LNCAP (cell line): Measurements from ENCODE around the gene QPCT.

Experiments
- TF ChIP-seq, protein P1 (sequence below): fragments of 450-650 bp; IDR thresholded peaks from 2 replicates; pipeline ENCODE4 v1.5.1; 2017; ENCODE audit warnings: mild to moderate bottlenecking

QPCT gene

DNA sequence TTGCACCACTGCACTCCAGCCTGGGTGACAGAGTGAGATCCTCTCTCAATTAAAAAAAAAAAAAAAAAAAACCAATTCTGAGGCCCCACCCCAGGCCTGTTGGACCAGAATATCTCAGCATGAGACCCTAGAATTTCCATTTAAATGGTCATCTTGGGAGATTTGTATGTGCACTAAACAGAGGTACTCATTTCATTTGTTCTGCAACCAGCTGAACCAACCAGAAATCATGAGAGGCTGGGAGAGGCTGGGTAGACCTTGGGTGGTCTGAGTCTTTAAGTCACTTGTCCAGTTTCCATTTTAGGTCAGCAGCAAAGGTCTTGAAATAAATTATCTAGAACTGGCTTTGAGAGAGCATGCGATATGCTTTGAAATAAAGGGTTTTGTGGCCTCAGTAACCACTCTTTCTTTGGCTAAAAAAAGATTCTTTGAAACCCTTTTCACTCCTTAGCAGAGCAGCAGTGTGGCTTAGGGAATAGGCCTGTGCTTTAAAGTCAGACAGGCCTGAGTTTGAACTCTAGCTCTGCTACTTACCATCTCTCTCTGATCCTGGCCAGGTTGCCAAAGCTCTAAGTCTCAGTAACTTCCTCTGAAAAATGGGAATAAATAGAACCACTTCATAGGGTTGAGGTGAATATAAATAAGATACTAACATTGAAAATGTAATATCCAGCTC is 52.6 kb downstream of the QPCT start:
- TF ChIP-seq, protein P1, sequence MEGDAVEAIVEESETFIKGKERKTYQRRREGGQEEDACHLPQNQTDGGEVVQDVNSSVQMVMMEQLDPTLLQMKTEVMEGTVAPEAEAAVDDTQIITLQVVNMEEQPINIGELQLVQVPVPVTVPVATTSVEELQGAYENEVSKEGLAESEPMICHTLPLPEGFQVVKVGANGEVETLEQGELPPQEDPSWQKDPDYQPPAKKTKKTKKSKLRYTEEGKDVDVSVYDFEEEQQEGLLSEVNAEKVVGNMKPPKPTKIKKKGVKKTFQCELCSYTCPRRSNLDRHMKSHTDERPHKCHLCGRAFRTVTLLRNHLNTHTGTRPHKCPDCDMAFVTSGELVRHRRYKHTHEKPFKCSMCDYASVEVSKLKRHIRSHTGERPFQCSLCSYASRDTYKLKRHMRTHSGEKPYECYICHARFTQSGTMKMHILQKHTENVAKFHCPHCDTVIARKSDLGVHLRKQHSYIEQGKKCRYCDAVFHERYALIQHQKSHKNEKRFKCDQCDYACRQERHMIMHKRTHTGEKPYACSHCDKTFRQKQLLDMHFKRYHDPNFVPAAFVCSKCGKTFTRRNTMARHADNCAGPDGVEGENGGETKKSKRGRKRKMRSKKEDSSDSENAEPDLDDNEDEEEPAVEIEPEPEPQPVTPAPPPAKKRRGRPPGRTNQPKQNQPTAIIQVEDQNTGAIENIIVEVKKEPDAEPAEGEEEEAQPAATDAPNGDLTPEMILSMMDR = no peak

DNA sequence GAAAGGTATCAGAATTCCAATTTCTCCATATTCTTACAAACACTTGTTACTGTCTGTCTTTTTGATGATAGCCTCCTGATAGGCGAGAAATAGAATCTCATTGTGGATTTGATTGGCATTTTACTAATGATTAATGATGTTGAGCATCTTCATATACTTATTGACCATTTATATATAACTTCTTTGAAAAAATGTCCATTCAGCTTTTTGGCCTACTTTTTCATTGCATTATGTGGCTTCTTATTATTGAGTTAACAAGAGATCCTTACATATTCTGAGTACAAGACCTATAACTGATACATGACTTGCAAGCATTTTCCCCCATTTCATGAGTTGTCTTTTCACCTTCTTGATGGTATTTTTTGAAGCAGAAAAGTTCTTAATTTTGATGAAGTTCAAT is 54.6 kb downstream of the QPCT start:
- TF ChIP-seq, protein P1 = no peak

DNA sequence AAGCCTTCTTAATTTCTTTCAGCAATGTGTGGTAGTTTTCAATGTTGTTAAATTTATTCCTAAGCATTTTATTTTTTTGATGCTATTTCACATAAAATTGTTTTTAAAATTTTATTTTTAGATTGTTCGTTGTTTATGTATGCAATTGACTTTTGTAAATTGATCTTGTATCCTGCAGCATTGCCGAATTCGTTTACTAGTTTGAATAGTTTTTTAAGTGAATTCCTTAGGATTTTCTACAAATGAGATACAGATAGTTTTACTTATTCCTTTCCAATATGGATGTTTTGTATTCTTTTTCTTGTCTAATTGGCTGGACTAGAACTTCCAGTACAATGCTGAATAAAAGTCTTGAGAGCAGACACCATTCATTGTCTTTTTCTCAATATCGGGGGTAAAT is 55.6 kb downstream of the QPCT start:
- TF ChIP-seq, protein P1 = no peak

GRCh38 chr2:37402636-37403035 is 58.2 kb downstream of the QPCT start:
- TF ChIP-seq, protein P1 = no peak

DNA sequence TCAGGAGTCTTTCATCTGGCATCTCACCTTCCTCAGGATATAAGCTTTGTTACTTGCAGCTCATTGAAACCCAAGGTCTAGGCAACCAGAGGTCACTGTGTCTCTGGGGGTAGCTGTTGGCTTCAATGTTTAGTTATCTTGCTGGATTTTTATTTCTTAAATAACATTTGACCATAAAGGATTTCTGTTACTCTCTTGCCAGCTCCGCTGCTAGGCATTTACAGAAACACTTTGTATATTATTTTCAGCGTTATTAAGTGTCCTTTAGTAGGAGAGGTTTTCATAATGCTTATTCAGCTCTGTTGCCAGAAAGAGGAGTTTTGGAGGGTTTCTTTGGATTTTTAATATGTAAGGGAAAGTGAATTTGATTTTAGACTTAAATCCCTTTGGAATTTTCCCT is 61.4 kb downstream of the QPCT start:
- TF ChIP-seq, protein P1 = no peak

DNA sequence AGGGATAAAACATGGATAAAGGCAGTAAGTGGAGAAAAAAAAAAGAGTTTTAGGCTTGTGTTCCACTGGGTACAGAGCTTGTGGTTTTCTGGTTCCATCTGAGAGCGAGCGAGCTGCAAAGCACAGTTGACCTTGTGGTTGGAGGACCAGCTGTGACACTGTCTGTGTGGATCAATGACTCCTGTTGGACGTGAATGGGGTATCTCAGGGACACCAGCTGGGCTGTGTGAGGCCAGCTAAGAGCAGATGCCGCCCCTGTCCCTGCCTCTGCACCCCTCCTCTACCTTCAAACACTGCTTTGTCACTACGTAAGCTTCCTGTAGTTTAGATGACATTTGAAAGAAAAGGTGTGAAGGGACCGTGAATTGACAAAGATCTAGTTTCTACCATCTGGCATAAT is 67.8 kb downstream of the QPCT start:
- TF ChIP-seq, protein P1 = no peak

DNA sequence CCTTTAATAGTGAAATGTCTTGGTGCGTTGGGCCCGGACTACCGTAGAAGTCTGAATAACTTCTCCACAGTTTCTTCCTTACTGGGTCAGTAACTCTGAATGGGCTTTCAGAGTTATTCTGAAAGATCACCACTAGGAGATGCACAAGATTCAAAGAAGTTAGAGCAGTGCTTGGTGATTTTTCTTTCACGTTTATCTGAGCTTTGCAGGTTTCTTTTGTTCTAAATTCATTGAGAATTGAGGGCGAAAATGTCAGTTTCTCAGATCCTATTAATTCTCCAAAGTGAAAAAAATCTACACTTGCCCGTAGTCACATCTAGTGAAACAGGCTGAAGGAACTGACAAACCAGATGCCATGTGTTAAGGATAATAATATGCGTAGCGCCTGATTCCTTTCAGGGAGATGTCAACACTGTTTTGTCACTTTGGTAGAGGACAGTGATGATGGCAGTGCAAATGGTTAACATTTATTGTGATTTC is 70.1 kb downstream of the QPCT start:
- TF ChIP-seq, protein P1 = peak; percentile 81
